Measurements from ENCODE around the gene RNF112. TPM values are rescaled to one million over a fixed set of nuclear protein-coding genes. Genes with fewer than 3 reads are reported as not detected.

The RNF112 gene
- total RNA-seq, 2 donors from 2014 or later, result 0.67 to 1.2 TPM

GRCh38 chr17:19390951-19391350 lies 20.1 kb upstream of the RNF112 start:
- H3K36me3 ChIP-seq, result no peaks in the 10 kb centered on the region
- H3K4me1 ChIP-seq, result peaks cover 0 to 43% of the 10 kb centered on the region in 2 donors
- no peaks in the 10 kb centered on the region for H3K9me3 ChIP-seq
- no peak for DNase-seq (ENCODE audit: low spot score)
- no peak overlapping the region for H3K4me3 ChIP-seq
- H3K27ac ChIP-seq, result no peak overlapping the region
- H3K27me3 ChIP-seq, result no peaks in the 10 kb centered on the region
- no peak for TF ChIP-seq CTCF (IDR thresholded peaks at IDR 0.05)

GRCh38 chr17:19391432-19391831 lies 19.6 kb upstream of the RNF112 start:
- H3K27ac ChIP-seq, result no peak overlapping the region
- no peak overlapping the region for H3K4me3 ChIP-seq
- TF ChIP-seq CTCF (IDR thresholded peaks at IDR 0.05), result no peak
- H3K4me1 ChIP-seq, result peaks cover 0 to 38% of the 10 kb centered on the region in 2 donors
- no peaks in the 10 kb centered on the region for H3K36me3 ChIP-seq
- H3K9me3 ChIP-seq, result no peaks in the 10 kb centered on the region
- DNase-seq (ENCODE audit: low spot score), result no peak
- no peaks in the 10 kb centered on the region for H3K27me3 ChIP-seq

DNA sequence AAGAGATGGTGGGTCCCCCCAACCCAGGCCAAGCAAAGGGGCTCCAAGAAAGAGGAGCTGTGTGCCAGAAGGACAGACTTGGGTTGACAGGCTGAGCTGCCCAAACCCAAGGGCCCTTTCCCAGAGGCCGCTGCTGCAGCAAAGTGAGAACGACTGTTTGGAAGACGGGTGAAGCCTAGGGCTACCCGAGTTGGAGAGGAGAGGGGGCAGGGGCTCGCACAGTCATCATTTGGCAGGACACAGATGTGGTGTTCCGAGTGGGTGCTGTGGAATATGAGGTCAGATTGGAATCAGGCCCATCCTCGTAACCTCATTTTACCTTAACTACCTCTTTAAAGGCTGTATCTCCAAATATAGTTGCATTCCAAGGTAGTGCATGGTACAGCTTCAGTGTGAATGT lies 18.7 kb upstream of the RNF112 start:
- Histone ChIP-seq H3K36me3 (no peaks in the 10 kb centered on the region), H3K27ac (no peak overlapping the region), H3K27me3 (no peaks in the 10 kb centered on the region), H3K4me1 (peaks cover 0 to 29% of the 10 kb centered on the region in 2 donors), H3K9me3 (no peaks in the 10 kb centered on the region), H3K4me3 (no peak overlapping the region)
- no peak for TF ChIP-seq CTCF (IDR thresholded peaks at IDR 0.05)
- DNase-seq (ENCODE audit: low spot score), result no peak

DNA sequence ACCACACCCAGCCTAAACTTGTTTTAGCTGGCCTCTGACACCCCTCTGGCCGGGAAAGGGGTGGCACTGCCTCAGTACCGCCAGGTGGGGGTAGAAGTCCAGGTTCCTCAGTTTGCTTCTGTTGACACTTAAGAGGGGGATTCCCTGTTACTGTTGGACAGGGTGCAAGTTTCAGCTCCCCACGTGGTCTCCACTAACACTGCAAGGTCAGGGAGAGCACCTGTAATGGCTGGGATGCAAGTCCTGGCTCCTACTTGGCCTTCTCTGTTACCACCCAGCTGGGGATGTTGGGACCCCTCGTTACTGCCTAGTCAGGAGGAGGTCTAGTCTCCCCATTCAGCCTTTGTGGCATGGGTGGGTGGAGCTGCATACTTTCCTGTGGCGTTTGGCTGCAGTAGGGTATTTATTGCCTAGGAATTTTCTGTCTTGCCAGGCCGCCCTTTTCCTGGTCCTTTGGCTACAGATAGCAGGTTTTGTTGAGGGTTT lies 13.4 kb upstream of the RNF112 start:
- no peak for TF ChIP-seq CTCF (IDR thresholded peaks at IDR 0.05)
- Histone ChIP-seq H3K4me1 (peaks cover 0 to 19% of the 10 kb centered on the region in 2 donors), H3K36me3 (no peaks in the 10 kb centered on the region), H3K27me3 (no peaks in the 10 kb centered on the region), H3K4me3 (no peak overlapping the region), H3K27ac (peak overlapping the region; percentile 15 to 27), H3K9me3 (no peaks in the 10 kb centered on the region)
- no peak for DNase-seq (ENCODE audit: low spot score)

GRCh38 chr17:19398301-19399181 lies 12.5 kb upstream of the RNF112 start:
- H3K4me1 ChIP-seq, result peaks cover 0 to 19% of the 10 kb centered on the region in 2 donors
- TF ChIP-seq CTCF (IDR thresholded peaks at IDR 0.05), result no peak
- DNase-seq (ENCODE audit: low spot score), result peak; percentile 84
- no peak overlapping the region for H3K4me3 ChIP-seq
- H3K9me3 ChIP-seq, result no peaks in the 10 kb centered on the region
- no peaks in the 10 kb centered on the region for H3K27me3 ChIP-seq
- H3K36me3 ChIP-seq, result no peaks in the 10 kb centered on the region
- peak overlapping the region; percentile 15 to 27 for H3K27ac ChIP-seq
